Esophagus squamous epithelium (tissue), 5 donors: ENCODE measurements around the gene ADAR. TPM values are rescaled to one million over a fixed set of nuclear protein-coding genes. Genes with fewer than 3 reads are reported as not detected.
"Not testable (repeated sequence)": the region's sequence is repeated elsewhere in the genome, so short reads cannot be mapped to it uniquely, and the experiment has no call there.

Experiments
- DNase-seq: peaks from one replicate; lab custom pipeline; 2025; lab: John Stamatoyannopoulos, UW
- H3K27ac ChIP-seq, 4 donors: fragments of 200-600 bp; sonication (generic); one replicate each; pipeline ENCODE4 v1.5.1; 2016 to 2019; ENCODE audit warnings: mild to moderate bottlenecking in 1 of 4
- H3K27me3 ChIP-seq, 4 donors: fragments of 200-600 bp; sonication (generic); 1 replicate in 3 of 4; 2 replicates in 1 of 4; pipeline versions ENCODE4 v1.5.1 to v1.6.0; 2017 to 2021; ENCODE audit warnings: antibody characterized with exemption in 1 of 4
- H3K36me3 ChIP-seq, 3 donors: fragments of 200-600 bp; sonication (generic); one replicate each; pipeline ENCODE4 v1.5.1; 2016 to 2019
- H3K4me1 ChIP-seq, 3 donors: fragments of 200-600 bp; sonication (generic); one replicate each; pipeline ENCODE4 v1.5.1; 2017 to 2019
- H3K4me3 ChIP-seq, 4 donors: fragments of 200-600 bp; sonication (generic); 1 replicate in 3 of 4; 2 replicates in 1 of 4; pipeline ENCODE4 v1.5.1; 2016 to 2019; ENCODE audit warnings: mild to moderate bottlenecking in 2 of 4, moderate library complexity in 1 of 4
- H3K9me3 ChIP-seq, 3 donors: fragments of 200-600 bp; sonication (generic); one replicate each; pipeline ENCODE4 v1.5.1; 2016 to 2019
- CTCF ChIP-seq, 6 experiments: fragments of 450-650 bp in 4 of 6; fragments of 200-600 bp in 2 of 6; sonication (generic) in 2 of 6; IDR thresholded peaks; one replicate each; pipeline ENCODE4 v1.5.1; 2016 to 2019; ENCODE audit warnings: antibody characterized with exemption in 6 of 6, mild to moderate bottlenecking in 4 of 6, moderate library complexity in 4 of 6
- POLR2A ChIP-seq, 4 donors: fragments of 450-650 bp; IDR thresholded peaks; one replicate each; pipeline ENCODE4 v1.6.1; 2017; ENCODE audit warnings: antibody characterized with exemption in 4 of 4, mild to moderate bottlenecking in 4 of 4, moderate library complexity in 3 of 4
- WGBS, 2 donors: methylation state at CpG; one replicate each; pipeline ENCODE4 v1.1.5; 2018; 5-methylcytosine and 5-hydroxymethylcytosine counted together
- intact Hi-C: fragments of 100-400 bp; cut with DNase I; formaldehyde crosslinking; loops from one replicate; pipeline ENCODE4 v1.15.0; 2022
- total RNA-seq, 4 donors: library from RNA; depleted of rRNA; stranded (reverse); fragments of >200 nt; gene quantifications; one replicate each; pipeline ENCODE4 v1.1.0, GENCODE V29; 2016
- donor health status: DM: yes; HTN: yes; CAD: no.

The ADAR gene
- 10 to 100 TPM; 45.2 to 68.5 (median 59.2) TPM for total RNA-seq

- DNase-seq, result peak; percentile 84
- intact Hi-C loops, result no loop called here
- TF ChIP-seq POLR2A (IDR thresholded peaks at IDR 0.05) (peak in 1 of 4 donors; percentile 34), CTCF (IDR thresholded peaks at IDR 0.05) (peak in 1 of 6 experiments; percentile 7)
- H3K27me3 ChIP-seq, result no peaks in the 10 kb centered on the region
- 0% methylated on average over 28 to 30 of the region's 59 CpGs for whole genome bisulfite sequencing, 2 donors
- H3K4me3 ChIP-seq, result peak within 1 kb of the TSS; percentile 70 to 100 (median 85)
- peaks cover 0 to 12% (median 0%) of the 10 kb centered on the region in 3 donors for H3K36me3 ChIP-seq
- peaks cover 22 to 62% (median 36%) of the 10 kb centered on the region in 3 donors for H3K4me1 ChIP-seq
- peak within 1 kb of the TSS; percentile 87 to 99 (median 98) for H3K27ac ChIP-seq
- H3K9me3 ChIP-seq, result no peaks in the 10 kb centered on the region
These were observed at the start of gene ADAR for GRCh38 chr1:154607609-154608396. Gene ADAR (minus strand): TSS chr1:154608186. CDS start chr1:154608006, 180 bp downstream.

GRCh38 chr1:154657556-154657955, 49.6 kb upstream of the ADAR start:
- intact Hi-C loops, result loop anchor here (10.0 kb wide), 1 partner anchor 107 kb away; no protein-coding TSS in a partner anchor

GRCh38 chr1:154652893-154653292, 44.9 kb upstream of the ADAR start:
- intact Hi-C loops, result loop anchor here (10.0 kb wide), 1 partner anchor 112 kb away; no protein-coding TSS in a partner anchor
- H3K27me3 ChIP-seq, result peaks cover 0 to 23% (median 0%) of the 10 kb centered on the region in 4 donors
- H3K4me1 ChIP-seq, result no peaks in the 10 kb centered on the region
- H3K4me3 ChIP-seq, result no peak overlapping the region
- no peak for DNase-seq
- no peaks in the 10 kb centered on the region for H3K36me3 ChIP-seq
- TF ChIP-seq POLR2A (IDR thresholded peaks at IDR 0.05) (no peak), CTCF (IDR thresholded peaks at IDR 0.05) (no peak)
- no peak overlapping the region for H3K27ac ChIP-seq
- H3K9me3 ChIP-seq, result no peaks in the 10 kb centered on the region

More at GRCh38 chr1:154657556-154657955, 49.6 kb upstream of the ADAR start:
- no peak for TF ChIP-seq CTCF (IDR thresholded peaks at IDR 0.05)
- TF ChIP-seq POLR2A (IDR thresholded peaks at IDR 0.05), result no peak
- no peak for DNase-seq
- no peaks in the 10 kb centered on the region for H3K36me3 ChIP-seq
- 35 to 44% methylated on average over 2 of the region's 2 CpGs for WGBS, 2 donors
- H3K27ac ChIP-seq, result no peak overlapping the region
- H3K4me1 ChIP-seq, result no peaks in the 10 kb centered on the region
- no peaks in the 10 kb centered on the region for H3K9me3 ChIP-seq
- peaks cover 0 to 49% (median 0%) of the 10 kb centered on the region in 4 donors for H3K27me3 ChIP-seq
- H3K4me3 ChIP-seq, result no peak overlapping the region

- H3K4me3 ChIP-seq, DNase-seq, H3K9me3 ChIP-seq, intact Hi-C loops, H3K27me3 ChIP-seq, H3K27ac ChIP-seq, H3K36me3 ChIP-seq, H3K4me1 ChIP-seq: not testable (repeated sequence)
- 89 to 100% methylated on average over 2 of the region's 3 CpGs for WGBS, 2 donors
These were observed 36.7 kb upstream of the ADAR start for GRCh38 chr1:154644724-154645123.

GRCh38 chr1:154641534-154641933, 33.5 kb upstream of the ADAR start:
- H3K4me1 ChIP-seq, result no peaks in the 10 kb centered on the region
- H3K36me3 ChIP-seq, result no peaks in the 10 kb centered on the region
- intact Hi-C loops, result no loop called here

More at GRCh38 chr1:154641534-154641933, 33.5 kb upstream of the ADAR start:
- peaks cover 0 to 5% (median 0%) of the 10 kb centered on the region in 3 donors for H3K9me3 ChIP-seq
- H3K27ac ChIP-seq, result no peak overlapping the region
- WGBS, 2 donors, result 79 to 83% methylated on average over 1 of the region's 1 CpG
- TF ChIP-seq POLR2A (IDR thresholded peaks at IDR 0.05) (no peak), CTCF (IDR thresholded peaks at IDR 0.05) (no peak)
- no peak overlapping the region for H3K4me3 ChIP-seq
- peaks cover 0 to 13% (median 0%) of the 10 kb centered on the region in 4 donors for H3K27me3 ChIP-seq
- no peak for DNase-seq
